HAP-1 (cell line): ENCODE data around the gene SMARCA5.
"Not testable (repeated sequence)": the region's sequence is repeated elsewhere in the genome, so short reads cannot be mapped to it uniquely, and the experiment has no call there.

Source experiments
- DNase-seq, 2 experiments: peaks; one replicate each; pipeline ENCODE4 v3.0.0-alpha.2; 2016 to 2020; ENCODE audit warnings: low spot score in 2 of 2
- H3K27me3 ChIP-seq: fragments of 250-450 bp; sonication (Bioruptor Pico); 2 replicates; pipeline ENCODE4 v1.5.1; 2020; ENCODE audit warnings: low read depth, mild to moderate bottlenecking, moderate library complexity
- H3K36me3 ChIP-seq: fragments of 250-450 bp; sonication (Bioruptor Pico); replicated peaks from 2 replicates; pipeline ENCODE4 v1.5.1; 2020; ENCODE audit warnings: mild to moderate bottlenecking
- H3K4me1 ChIP-seq: fragments of 250-450 bp; sonication (Bioruptor Pico); 2 replicates; pipeline ENCODE4 v1.5.1; 2020; ENCODE audit warnings: mild to moderate bottlenecking
- H3K4me3 ChIP-seq: fragments of 250-450 bp; sonication (Bioruptor Pico); 2 replicates; pipeline ENCODE4 v1.5.1; 2020; ENCODE audit warnings: mild to moderate bottlenecking, moderate library complexity
- H3K9me3 ChIP-seq: fragments of 250-450 bp; sonication (Bioruptor Pico); 2 replicates; pipeline ENCODE4 v1.5.1; 2020; ENCODE audit warnings: mild to moderate bottlenecking, moderate library complexity
- in situ Hi-C: fragments of 300-500 bp; cut with MboI; formaldehyde crosslinking; loops from 3 replicates; pipeline ENCODE4 v1.14.3; 2020; ENCODE audit warnings: low sequenced_read_pairs, inconsistent platforms, mixed read lengths

Gene SMARCA5

GRCh38 chr4:143512978-143513313 lies 556 bp upstream of the SMARCA5 start:
- in situ Hi-C loops: loop anchor here (25.0 kb wide), 1 partner anchor 326 kb away; the partner anchor contains the start of gene USP38
- Histone ChIP-seq H3K27me3 (no peaks in the 10 kb centered on the region), H3K36me3 (peaks cover 8% of the 10 kb centered on the region; the same call in 1 of the 2 replicates), H3K4me3 (peak overlapping the region; percentile 85), H3K9me3 (no peaks in the 10 kb centered on the region), H3K4me1 (peaks cover 28% of the 10 kb centered on the region)
- no peak for DNase-seq

- no peaks in the 10 kb centered on the region for H3K27me3 ChIP-seq
- no peaks in the 10 kb centered on the region for H3K9me3 ChIP-seq
- peaks cover 18% of the 10 kb centered on the region for H3K36me3 ChIP-seq
- H3K4me3 ChIP-seq: peak overlapping the region; percentile 85
- no peak for DNase-seq
- peaks cover 28% of the 10 kb centered on the region for H3K4me1 ChIP-seq
- in situ Hi-C loops: loop anchor here (25.0 kb wide), 1 partner anchor 327 kb away; the partner anchor contains the start of gene USP38
Observed at GRCh38 chr4:143514169-143514495, 630 bp downstream of the SMARCA5 start.

- peak; percentile 65 to 77 for DNase-seq
- Histone ChIP-seq H3K4me3 (peak overlapping the region; percentile 85), H3K27me3 (no peaks in the 10 kb centered on the region), H3K4me1 (peaks cover 27% of the 10 kb centered on the region), H3K9me3 (no peaks in the 10 kb centered on the region), H3K36me3 (peaks cover 21% of the 10 kb centered on the region)
- in situ Hi-C loops: loop anchor here (25.0 kb wide), 1 partner anchor 327 kb away; the partner anchor contains the start of gene USP38
Observed at GRCh38 chr4:143514497-143514896, 995 bp downstream of the SMARCA5 start.

GRCh38 chr4:143514901-143515300 lies 1.4 kb downstream of the SMARCA5 start:
- peaks cover 25% of the 10 kb centered on the region for H3K36me3 ChIP-seq
- peak overlapping the region; percentile 85 for H3K4me3 ChIP-seq
- no peak for DNase-seq
- in situ Hi-C loops: loop anchor here (25.0 kb wide), 1 partner anchor 328 kb away; the partner anchor contains the start of gene USP38
- H3K27me3 ChIP-seq: no peaks in the 10 kb centered on the region
- no peaks in the 10 kb centered on the region for H3K9me3 ChIP-seq
- H3K4me1 ChIP-seq: peaks cover 23% of the 10 kb centered on the region

- peaks cover 34% of the 10 kb centered on the region for H3K36me3 ChIP-seq
- H3K4me3 ChIP-seq: peak overlapping the region; percentile 85; the same call in 1 of the 2 replicates
- no peaks in the 10 kb centered on the region for H3K27me3 ChIP-seq
- H3K4me1 ChIP-seq: peaks cover 19% of the 10 kb centered on the region
- DNase-seq: no peak
- no peaks in the 10 kb centered on the region for H3K9me3 ChIP-seq
- in situ Hi-C loops: loop anchor here (25.0 kb wide), 1 partner anchor 329 kb away; the partner anchor contains the start of gene USP38
Observed at GRCh38 chr4:143515905-143516304, 2.4 kb downstream of the SMARCA5 start.

GRCh38 chr4:143517764-143518163 lies 4.3 kb downstream of the SMARCA5 start:
- Histone ChIP-seq H3K27me3 (no peaks in the 10 kb centered on the region), H3K36me3 (peaks cover 50% of the 10 kb centered on the region), H3K4me3 (no peak overlapping the region), H3K4me1 (peaks cover 15% of the 10 kb centered on the region), H3K9me3 (no peaks in the 10 kb centered on the region)
- in situ Hi-C loops: loop anchor here (25.0 kb wide), 1 partner anchor 330 kb away; the partner anchor contains the start of gene USP38
- DNase-seq: no peak

GRCh38 chr4:143524211-143524610 lies 10.7 kb downstream of the SMARCA5 start:
- in situ Hi-C loops: loop anchor here (25.0 kb wide), 1 partner anchor 337 kb away; the partner anchor contains the start of gene USP38
- Histone ChIP-seq H3K27me3 (no peaks in the 10 kb centered on the region), H3K36me3 (peaks cover 88% of the 10 kb centered on the region), H3K9me3 (no peaks in the 10 kb centered on the region), H3K4me3 (no peak overlapping the region), H3K4me1 (no peaks in the 10 kb centered on the region; the same call in none of the 2 replicates)
- DNase-seq: no peak

GRCh38 chr4:143528046-143528445 lies 14.5 kb downstream of the SMARCA5 start:
- in situ Hi-C loops, DNase-seq: not testable (repeated sequence)
- peaks cover 95% of the 10 kb centered on the region for H3K36me3 ChIP-seq

GRCh38 chr4:143531380-143531779 lies 17.9 kb downstream of the SMARCA5 start:
- peaks cover 3% of the 10 kb centered on the region; the same call in 1 of the 2 replicates for H3K27me3 ChIP-seq
- no peaks in the 10 kb centered on the region for H3K4me1 ChIP-seq
- H3K9me3 ChIP-seq: no peaks in the 10 kb centered on the region
- H3K4me3 ChIP-seq: no peak overlapping the region
- peak in 1 of 2 experiments; percentile 23 for DNase-seq
- in situ Hi-C loops: no loop called here
- H3K36me3 ChIP-seq: peaks cover 94% of the 10 kb centered on the region

More at GRCh38 chr4:143528046-143528445, 14.5 kb downstream of the SMARCA5 start:
- H3K4me1 ChIP-seq, H3K9me3 ChIP-seq, H3K4me3 ChIP-seq, H3K27me3 ChIP-seq: not testable (repeated sequence)

GRCh38 chr4:143531788-143532491 lies 18.4 kb downstream of the SMARCA5 start:
- Histone ChIP-seq H3K9me3 (no peaks in the 10 kb centered on the region), H3K27me3 (peaks cover 3% of the 10 kb centered on the region; the same call in 1 of the 2 replicates), H3K4me3 (no peak overlapping the region), H3K4me1 (no peaks in the 10 kb centered on the region), H3K36me3 (peaks cover 95% of the 10 kb centered on the region)
- in situ Hi-C loops: no loop called here
- no peak for DNase-seq

GRCh38 chr4:143538979-143539669 lies 25.6 kb downstream of the SMARCA5 start:
- Histone ChIP-seq H3K27me3 (peaks cover 3% of the 10 kb centered on the region; the same call in 1 of the 2 replicates), H3K36me3 (peaks cover 84% of the 10 kb centered on the region), H3K4me1 (no peaks in the 10 kb centered on the region), H3K4me3 (no peak overlapping the region), H3K9me3 (no peaks in the 10 kb centered on the region)
- no peak for DNase-seq
- in situ Hi-C loops: no loop called here

- Histone ChIP-seq H3K4me1 (no peaks in the 10 kb centered on the region), H3K4me3 (no peak overlapping the region), H3K36me3 (peaks cover 84% of the 10 kb centered on the region), H3K9me3 (no peaks in the 10 kb centered on the region), H3K27me3 (peaks cover 3% of the 10 kb centered on the region; the same call in 1 of the 2 replicates)
- DNase-seq: no peak
- in situ Hi-C loops: no loop called here
Observed at GRCh38 chr4:143539670-143540023, 26.1 kb downstream of the SMARCA5 start.

- H3K36me3 ChIP-seq: peaks cover 87% of the 10 kb centered on the region
- no peak overlapping the region for H3K4me3 ChIP-seq
- H3K9me3 ChIP-seq: no peaks in the 10 kb centered on the region
- DNase-seq: peak in 1 of 2 experiments; percentile 60
- in situ Hi-C loops: no loop called here
- H3K4me1 ChIP-seq: peaks cover 6% of the 10 kb centered on the region
- H3K27me3 ChIP-seq: no peaks in the 10 kb centered on the region
Observed at GRCh38 chr4:143549928-143550327, 36.4 kb downstream of the SMARCA5 start.
